HS-5 (cell line): Measurements from ENCODE around the gene COL8A2.

Source experiments
- DNase-seq: peaks from one replicate; pipeline ENCODE4 v3.0.0-alpha.2; 2012; ENCODE audit warnings: low read depth

Gene COL8A2

GRCh38 chr1:36137226-36137625 lies 12.2 kb upstream of the COL8A2 start:
- no peak for DNase-seq

GRCh38 chr1:36136535-36136934 lies 11.5 kb upstream of the COL8A2 start:
- DNase-seq, result peak; percentile 80

DNA sequence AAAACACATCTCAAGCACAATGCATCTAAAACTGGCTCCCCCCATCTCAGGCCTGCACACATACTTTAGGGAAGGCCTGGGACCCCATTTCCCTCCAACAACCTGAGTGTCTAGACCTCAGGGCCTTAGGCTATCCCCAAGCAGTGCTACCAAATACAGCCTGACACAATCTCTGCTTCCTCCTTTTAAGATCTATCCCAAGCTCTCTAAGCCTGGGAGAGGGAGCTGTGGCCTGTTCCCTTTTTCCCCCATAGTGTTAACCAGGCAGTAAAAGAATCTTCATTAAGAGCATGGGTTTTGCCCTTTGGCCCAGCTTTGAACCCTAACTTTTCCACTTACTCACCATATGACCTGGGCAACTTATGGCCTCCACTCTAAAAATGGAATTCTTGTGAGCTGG lies 10.8 kb upstream of the COL8A2 start:
- no peak for DNase-seq

- no peak for DNase-seq
Observed at GRCh38 chr1:36135330-36135667, 10.3 kb upstream of the COL8A2 start.

GRCh38 chr1:36134505-36135329 lies 9.7 kb upstream of the COL8A2 start:
- DNase-seq, result no peak

DNA sequence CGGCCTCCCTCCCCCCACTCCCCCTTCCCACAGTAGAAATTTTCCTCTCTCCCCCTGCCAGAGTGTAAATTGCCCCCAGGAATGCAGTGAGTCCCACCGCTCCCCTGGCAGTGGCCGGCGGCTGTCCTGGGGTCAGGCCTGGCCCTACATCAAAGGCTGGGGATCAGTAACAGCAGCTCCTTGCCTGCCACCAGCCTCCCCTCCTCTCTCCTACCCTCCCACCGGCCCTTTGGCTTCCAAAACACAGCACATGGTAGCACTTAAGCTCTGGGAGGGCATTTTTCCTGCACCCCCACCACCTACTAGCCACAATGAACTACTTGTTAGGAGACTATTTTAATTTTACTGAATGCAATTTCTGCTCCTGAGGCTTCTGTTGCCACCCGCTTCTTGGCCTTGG lies 9.0 kb upstream of the COL8A2 start:
- DNase-seq, result no peak

DNA sequence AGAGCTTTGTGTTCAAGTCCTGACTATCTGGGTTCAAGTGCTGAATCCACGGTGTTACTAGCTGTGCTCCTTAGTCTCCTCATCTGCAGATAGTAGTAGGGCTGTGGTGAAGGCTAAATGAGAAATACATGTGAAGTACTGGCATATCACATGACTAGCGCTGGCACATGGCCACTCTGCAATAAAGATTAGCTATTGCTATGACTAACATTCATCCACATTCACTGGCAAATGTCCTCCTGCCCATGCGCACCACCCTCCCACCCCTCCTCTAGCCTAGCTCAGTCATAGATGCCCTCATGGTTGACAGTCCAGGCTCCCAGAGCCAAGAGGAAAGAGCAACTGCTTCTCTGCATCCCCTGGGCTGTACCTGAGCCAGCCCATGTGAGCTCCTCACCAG lies 8.5 kb upstream of the COL8A2 start:
- peak; percentile 93 for DNase-seq

DNA sequence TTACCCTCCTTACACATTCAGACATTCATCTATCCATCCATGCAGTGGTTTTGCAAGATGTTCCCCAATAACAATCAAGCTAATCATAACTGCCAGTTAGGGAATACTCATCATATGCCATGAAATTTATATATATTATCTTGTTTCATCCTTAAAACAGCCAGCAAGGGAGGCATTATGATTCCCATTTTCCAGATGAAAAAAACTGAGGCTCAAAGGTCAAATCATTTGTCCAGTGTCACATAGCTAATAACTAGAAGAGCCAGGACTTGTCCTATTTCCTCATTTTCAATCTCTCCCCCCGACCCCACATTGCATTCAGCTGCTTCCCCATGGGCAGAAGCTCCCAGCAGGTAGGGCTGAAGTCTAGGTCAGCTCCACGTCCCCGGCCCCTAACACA lies 7.0 kb upstream of the COL8A2 start:
- no peak for DNase-seq

- DNase-seq, result no peak
Observed at GRCh38 chr1:36128905-36129206, 3.8 kb upstream of the COL8A2 start.

DNA sequence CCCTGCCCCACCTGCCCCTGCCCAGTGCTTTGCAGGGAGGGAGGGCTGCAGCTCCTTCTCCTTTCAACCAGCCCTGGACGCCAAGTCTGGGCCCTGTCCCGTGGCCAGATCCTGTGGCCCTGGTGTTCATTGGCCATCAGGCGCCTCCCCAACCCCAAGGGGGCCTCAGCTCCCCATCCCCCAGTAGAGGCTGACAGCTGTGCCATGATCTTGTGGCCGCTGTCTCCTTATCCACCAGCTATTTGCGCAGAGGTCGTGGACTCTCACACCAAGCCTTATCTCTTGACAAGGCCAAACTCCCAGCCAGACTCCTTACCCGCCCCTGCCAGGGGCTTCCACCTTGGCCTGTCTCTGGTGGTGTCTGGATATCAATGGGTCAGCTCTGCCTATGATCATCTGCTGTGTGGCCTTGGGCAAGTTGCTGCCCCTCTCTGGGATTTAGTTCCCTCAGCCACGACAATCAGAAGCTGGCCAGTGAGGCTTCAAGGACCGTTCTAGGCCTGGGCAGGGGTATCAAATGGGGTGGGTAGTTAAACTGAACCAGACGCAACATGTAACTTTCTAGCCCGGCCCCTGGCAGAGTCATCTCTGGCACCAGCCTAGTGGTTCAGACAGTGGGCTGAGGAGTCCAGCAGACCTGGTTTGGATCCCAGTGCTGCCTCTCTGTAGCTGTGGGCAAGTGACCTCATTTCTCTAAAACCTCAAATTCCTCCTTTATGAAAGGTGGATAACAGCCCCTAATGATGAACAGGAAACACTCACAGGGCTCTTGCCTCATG lies 3.3 kb upstream of the COL8A2 start:
- peak; percentile 49 for DNase-seq

DNA sequence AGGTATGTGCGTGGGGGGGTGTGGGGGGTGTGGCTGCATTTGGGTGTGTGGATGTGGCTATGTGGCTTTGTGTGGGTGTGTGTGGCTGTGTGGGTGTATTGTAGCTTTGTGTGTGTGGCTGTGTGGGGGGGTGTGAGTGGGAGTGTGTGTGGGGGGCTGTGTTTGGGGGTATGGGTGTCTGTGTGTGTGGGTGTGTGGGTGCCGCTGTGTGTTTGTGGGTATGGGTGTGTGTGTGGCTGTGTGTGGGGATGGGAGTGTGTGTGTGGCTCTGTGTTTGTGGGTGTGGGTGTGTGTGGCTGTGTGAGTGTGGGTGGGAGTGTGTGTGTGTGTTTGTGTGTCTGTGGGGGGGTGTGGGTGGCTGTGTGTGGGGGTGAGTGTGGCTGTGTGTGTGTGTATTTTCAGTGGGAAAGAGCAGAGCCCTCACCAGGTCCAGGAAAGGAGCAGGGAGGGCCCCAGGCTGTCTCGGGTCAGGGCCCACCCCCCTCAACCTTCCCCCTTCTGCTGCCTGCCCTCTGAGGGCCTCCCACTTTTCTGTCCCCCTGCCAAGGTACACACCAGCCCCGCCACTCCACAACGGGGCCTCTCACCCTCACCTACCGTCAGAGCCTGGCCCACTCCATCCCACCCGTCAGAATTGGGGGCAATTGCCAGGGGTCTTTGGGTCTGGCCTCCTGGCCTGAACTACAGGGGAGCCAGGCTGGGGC lies 1.9 kb upstream of the COL8A2 start:
- no peak for DNase-seq

DNA sequence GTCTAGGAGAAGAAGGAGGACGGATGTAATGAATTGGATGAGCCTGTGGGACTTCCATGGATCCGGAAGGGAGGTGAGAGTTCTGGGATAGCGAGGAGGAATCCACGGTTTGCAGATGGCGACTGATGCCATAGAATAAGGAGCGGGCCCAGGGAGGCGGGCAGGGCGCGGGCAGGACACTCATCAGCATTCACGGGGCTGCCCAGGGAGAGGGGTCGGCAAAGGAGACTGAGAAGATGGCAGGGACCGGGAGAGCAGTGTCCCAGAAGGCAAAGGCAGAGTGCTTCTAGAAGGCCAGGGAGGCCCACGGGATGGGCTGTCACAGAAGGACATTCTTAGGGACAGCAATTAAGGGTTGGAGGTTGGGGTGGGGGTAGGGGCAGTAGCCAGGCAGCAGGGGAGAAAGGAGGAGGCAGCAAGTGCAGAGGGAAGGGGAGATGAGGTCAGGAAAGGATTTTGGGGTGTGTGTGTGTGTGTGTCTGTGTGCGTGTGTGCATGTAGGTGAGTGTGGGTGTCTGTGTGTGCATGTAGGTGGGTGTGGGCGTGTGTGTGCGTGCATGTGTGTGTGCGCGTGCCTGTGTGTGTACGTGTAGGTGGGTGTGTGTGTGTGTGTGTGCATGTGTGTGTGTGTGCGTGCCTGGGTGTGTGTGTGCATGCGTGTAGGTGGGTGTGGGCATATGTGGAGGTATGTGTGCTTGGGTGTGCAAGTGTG lies 1.1 kb upstream of the COL8A2 start:
- DNase-seq, result no peak

DNA sequence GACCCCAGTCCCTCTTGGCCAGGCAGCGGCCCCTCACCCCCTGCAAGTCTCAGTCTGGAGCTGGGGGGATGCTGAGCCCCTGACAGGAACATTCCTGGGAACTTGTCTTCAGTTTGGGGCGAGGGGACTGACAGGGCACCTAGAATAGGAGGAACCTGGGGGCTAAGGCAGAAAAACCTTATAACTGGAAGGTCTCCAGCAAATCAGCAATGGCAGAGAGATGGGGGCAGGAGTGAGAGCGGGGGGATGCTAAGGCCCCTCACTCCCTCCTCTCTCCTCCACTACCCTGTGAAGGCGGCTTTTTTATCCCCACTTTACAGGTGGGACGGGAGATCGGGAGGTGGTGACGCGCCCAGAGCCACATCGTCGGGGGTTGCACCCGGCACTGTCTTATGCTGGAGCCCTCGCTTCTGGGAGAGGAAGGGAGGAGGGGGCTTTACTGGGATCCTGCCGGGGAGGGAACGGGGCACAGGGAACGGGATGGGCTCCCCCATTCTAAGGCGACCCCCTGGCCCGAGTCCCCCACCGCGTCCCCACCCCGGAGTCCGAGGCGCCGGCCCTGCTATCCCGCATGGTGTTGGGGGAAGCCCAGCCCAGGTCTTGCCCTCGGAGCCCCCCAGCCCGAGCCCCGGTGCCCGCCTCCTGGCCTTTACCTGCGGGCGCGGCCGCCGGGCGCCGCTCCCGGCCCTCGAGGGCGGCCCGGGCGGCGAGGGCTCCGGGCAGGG lies 456 bp downstream of the COL8A2 start:
- no peak for DNase-seq

DNA sequence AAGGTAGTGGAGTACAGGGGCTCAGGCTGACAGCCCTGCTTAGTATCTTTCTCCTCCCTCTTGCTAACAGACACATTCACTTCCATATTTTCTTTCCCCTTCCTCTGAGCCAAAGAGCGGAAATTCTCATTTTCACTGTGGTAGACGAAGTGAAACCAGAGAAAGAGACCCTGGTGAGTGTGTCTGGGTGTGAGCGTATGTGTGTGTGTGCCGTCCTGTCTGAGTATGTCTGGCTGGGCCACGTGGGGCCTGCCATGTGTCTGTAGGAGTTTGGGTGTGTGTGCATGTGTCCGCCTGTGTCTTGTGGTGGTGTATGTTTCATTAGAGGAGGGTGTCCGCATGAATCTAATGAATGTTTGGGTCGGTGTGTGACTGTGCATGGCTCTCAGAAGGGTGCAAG lies 1.7 kb downstream of the COL8A2 start:
- no peak for DNase-seq

GRCh38 chr1:36122062-36123030 lies 2.7 kb downstream of the COL8A2 start:
- no peak for DNase-seq

DNA sequence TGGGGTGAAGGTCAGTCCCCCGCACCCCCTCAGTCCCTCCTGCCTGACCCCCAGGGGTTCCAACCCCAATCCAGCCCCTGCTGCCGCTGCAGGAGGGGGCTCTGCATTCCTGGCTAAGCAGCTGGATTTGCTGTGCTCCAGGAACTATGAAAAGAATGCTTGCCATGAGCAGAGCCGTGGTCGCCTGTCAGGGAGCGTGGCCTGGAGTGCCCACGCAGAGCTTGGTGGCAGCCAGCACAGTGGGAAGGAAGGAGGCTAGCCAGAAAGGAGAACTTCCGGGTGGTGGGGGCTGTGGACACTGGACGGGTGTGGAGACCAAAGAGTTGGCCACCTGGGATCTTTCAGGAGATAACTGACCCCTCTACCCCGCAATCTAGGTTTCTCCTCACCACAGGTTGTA lies 5.6 kb downstream of the COL8A2 start:
- no peak for DNase-seq

DNA sequence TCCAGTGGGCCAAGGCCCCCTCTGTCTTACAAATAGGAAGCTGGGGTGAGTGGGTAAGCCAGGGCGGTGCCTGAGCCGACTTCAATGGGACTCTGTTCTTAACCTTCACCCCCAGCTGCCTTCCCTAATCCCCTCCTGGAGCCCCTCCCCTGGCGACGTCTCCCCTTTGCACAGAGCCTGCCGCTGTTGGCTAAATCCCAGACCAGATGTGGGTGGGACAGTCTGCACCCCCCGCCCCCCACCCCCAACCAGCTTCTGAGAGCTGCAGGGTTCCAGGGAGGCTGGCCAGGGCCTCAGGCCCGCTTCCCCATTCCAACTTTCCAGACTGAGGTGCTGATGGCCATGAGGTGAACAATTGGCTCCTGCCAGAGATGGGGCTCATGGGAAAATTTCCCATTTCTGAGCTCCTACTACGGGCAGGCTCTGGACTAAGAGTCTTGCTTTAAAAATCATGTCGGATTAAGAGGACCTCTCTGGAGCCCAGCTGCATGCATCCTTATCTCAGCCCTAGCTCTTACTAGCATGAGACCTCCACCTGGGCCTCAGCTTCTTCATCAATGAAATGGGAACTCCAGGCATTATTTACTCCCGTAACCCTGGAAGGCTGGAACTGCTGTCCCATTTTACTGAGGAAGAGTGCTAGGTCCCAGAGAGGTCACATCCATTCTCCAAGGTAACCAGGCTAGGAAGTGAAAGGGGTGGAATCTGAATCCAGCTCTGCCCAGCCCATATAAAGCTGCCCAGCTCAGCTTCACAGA lies 6.4 kb downstream of the COL8A2 start:
- no peak for DNase-seq

DNA sequence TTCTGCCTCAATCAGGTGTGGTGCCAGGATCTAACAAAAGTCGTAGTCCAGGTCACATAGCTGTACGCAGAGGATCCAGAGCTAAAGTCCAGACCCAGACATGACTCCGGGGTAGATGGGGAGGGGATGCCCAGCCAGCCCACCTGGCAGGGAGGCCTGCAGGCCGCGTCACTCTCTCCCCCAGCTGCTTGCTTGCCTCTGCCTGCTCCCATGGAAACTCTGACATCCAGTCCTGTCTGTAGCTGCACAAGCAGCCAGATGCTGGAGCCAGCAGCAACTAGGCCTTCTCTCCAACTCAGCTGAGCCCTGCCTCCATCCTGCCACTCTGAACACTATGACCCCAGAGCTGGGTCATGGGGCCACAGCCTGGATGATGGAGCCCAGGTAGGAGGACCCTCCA lies 8.1 kb downstream of the COL8A2 start:
- DNase-seq, result no peak

- DNase-seq, result no peak
Observed at GRCh38 chr1:36115931-36116330, 9.1 kb downstream of the COL8A2 start.

DNA sequence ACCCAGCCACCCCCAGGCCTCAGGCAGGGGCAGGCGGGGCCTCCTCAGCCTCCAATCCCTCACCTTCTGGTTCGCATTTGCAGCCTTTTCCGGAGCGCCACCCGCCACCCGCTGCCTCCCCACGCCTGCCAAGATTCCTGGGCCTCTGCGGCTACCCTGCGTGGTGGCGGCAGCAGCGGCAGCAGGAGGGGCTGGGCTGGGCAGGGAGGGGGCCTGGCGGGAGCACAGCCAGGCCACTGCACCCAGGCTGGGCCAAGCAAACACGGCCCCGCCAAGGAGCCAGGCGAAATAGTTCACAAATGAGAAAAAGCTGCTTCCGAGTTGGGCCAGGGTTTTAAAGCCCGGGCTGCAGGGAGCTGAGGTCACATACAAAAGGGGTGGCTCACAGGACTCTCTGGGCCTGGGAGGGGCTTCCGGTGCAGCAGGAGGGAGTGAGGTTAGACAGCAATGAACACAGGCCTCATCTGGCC lies 9.8 kb downstream of the COL8A2 start:
- no peak for DNase-seq
